SK-N-SH (cell line): Measurements from ENCODE around the gene PPP1R11. TPM values are rescaled to one million over a fixed set of nuclear protein-coding genes. Genes with fewer than 3 reads are reported as not detected.
A peak's percentile ranks its signal among the peaks of the same experiment; 100 is the strongest.
"Not testable (repeated sequence)": the region's sequence is repeated elsewhere in the genome, so short reads cannot be mapped to it uniquely, and the experiment has no call there.

Experiments used
- CTCF ChIA-PET: fragments of 300-600, 350-600 bp; formaldehyde crosslinking; extraction: SDS; loops from one replicate; lab custom pipeline; 2021; lab: Yijun Ruan, JAX
- POLR2A ChIA-PET: fragments of 350-600 bp; sonication (Branson Sonifier 250); formaldehyde crosslinking; extraction: SDS; loops from one replicate; lab custom pipeline; 2020; ENCODE audit warnings: antibody characterized with exemption, inconsistent platforms; lab: Yijun Ruan, JAX
- DNase-seq: peaks from one replicate; pipeline ENCODE4 v3.0.0; 2012
- H2AFZ ChIP-seq: fragments of 200-600 bp; sonication (generic); 2 replicates; pipeline ENCODE4 v1.8.1; 2016; ENCODE audit warnings: antibody characterized with exemption, mild to moderate bottlenecking, low read depth
- H3F3A ChIP-seq: fragments of 200-600 bp; sonication (generic); replicated peaks from 2 replicates; pipeline ENCODE3; 2016; ENCODE audit warnings: antibody characterized with exemption, mild to moderate bottlenecking; ENCODE audit not compliant: insufficient read depth
- H3K27ac ChIP-seq, 2 experiments: fragments of 200-500 bp in 1 of 2; fragments of 200-600 bp in 1 of 2; sonication (Bioruptor generic) in 1 of 2; sonication (generic), shearing (Covaris generic) in 1 of 2; 2 replicates each; pipeline versions ENCODE4 v1.5.1 to v1.6.1; 2014 to 2016; ENCODE audit warnings: low read depth in 2 of 2, inconsistent platforms in 1 of 2, low read length in 1 of 2, mild to moderate bottlenecking in 1 of 2, mixed read lengths in 1 of 2
- H3K27me3 ChIP-seq: fragments of 200-600 bp; sonication (generic), shearing (Covaris generic); 2 replicates; pipeline ENCODE4 v1.6.1; 2016; ENCODE audit warnings: mixed run types; ENCODE audit not compliant: insufficient read depth
- H3K36me3 ChIP-seq, 2 experiments: fragments of 200-500 bp in 1 of 2; fragments of 200-600 bp in 1 of 2; sonication (Bioruptor generic) in 1 of 2; sonication (generic) in 1 of 2; replicated peaks in 1 of 2; 2 replicates each; pipeline versions ENCODE3 to v1.5.1; 2014 to 2016; ENCODE audit warnings: low read length in 1 of 2, mild to moderate bottlenecking in 1 of 2; ENCODE audit not compliant: insufficient read depth in 2 of 2, control insufficient read depth in 1 of 2
- H3K4me1 ChIP-seq, 2 experiments: fragments of 200-500 bp in 1 of 2; fragments of 200-600 bp in 1 of 2; sonication (Bioruptor generic) in 1 of 2; sonication (generic), shearing (Covaris generic) in 1 of 2; 2 replicates each; pipeline versions ENCODE4 v1.5.1 to v1.6.1; 2014 to 2016; ENCODE audit warnings: low read depth in 1 of 2, low read length in 1 of 2, mixed run types in 1 of 2; ENCODE audit not compliant: insufficient read depth in 2 of 2, control insufficient read depth in 1 of 2
- H3K4me2 ChIP-seq: fragments of 200-600 bp; sonication (generic), shearing (Covaris generic); 2 replicates; pipeline ENCODE4 v1.6.1; 2017; ENCODE audit warnings: mixed run types
- H3K4me3 ChIP-seq, 2 experiments: fragments of 200-500 bp in 1 of 2; fragments of 200-600 bp in 1 of 2; sonication (Bioruptor generic) in 1 of 2; sonication (generic), shearing (Covaris generic) in 1 of 2; 2 replicates each; pipeline versions ENCODE4 v1.5.1 to v1.8.1; 2014 to 2016; ENCODE audit warnings: low read depth in 2 of 2, inconsistent platforms in 1 of 2, low read length in 1 of 2, mild to moderate bottlenecking in 1 of 2, mixed read lengths in 1 of 2, moderate library complexity in 1 of 2
- H3K79me2 ChIP-seq: fragments of 200-600 bp; sonication (generic); 2 replicates; pipeline ENCODE4 v1.8.1; 2017; ENCODE audit warnings: mild to moderate bottlenecking; ENCODE audit not compliant: insufficient read depth
- H3K9ac ChIP-seq: fragments of 200-600 bp; sonication (generic); 2 replicates; pipeline ENCODE4 v1.6.1; 2017; ENCODE audit warnings: mixed run types
- H3K9me2 ChIP-seq: fragments of 200-600 bp; sonication (generic); 2 replicates; pipeline ENCODE4 v1.6.1; 2017; ENCODE audit warnings: mixed run types
- H3K9me3 ChIP-seq: fragments of 200-600 bp; sonication (generic); 2 replicates; pipeline ENCODE4 v1.6.1; 2017; ENCODE audit warnings: mixed run types, mild to moderate bottlenecking, moderate library complexity
- H4K20me1 ChIP-seq: fragments of 200-600 bp; sonication (generic); 2 replicates; pipeline ENCODE4 v1.6.1; 2017; ENCODE audit warnings: mild to moderate bottlenecking, mixed run types; ENCODE audit not compliant: insufficient read depth
- RXRA ChIP-seq: IDR thresholded peaks from 2 replicates; pipeline ENCODE4 v1.4.0; 2012; ENCODE audit warnings: low read depth, mild to moderate bottlenecking, borderline replicate concordance
- WGBS: methylation state at CpG from one replicate; pipeline ENCODE4 v1.1.6; 2017; ENCODE audit warnings: low lambda C conversion rate; 5-methylcytosine and 5-hydroxymethylcytosine counted together
- polyA plus RNA-seq, 3 experiments: library from polyadenylated mRNA; depleted of rRNA; stranded (reverse); fragments of >200 nt; gene quantifications; 2 replicates each; pipeline ENCODE4 v1.2.3, GENCODE V29; 2012
- small RNA-seq, 7 experiments: library from RNA; depleted of rRNA; stranded (forward); fragments of <200 nt; gene quantifications; one replicate each; pipeline ENCODE3, GENCODE V24; 2012
- TF ChIP-seq, protein P1 (sequence below): fragments of 200-600 bp; sonication (generic); IDR thresholded peaks from 2 replicates; pipeline ENCODE4 v1.6.1; 2017; ENCODE audit warnings: antibody characterized with exemption, mild to moderate bottlenecking, moderate library complexity

The PPP1R11 gene
- polyA plus RNA-seq, 1 of the 3 experiments (the other 2 are of a cell fraction): 46.8 TPM

GRCh38 chr6:30116724-30117123 lies 49.7 kb downstream of the PPP1R11 start:
- ChIA-PET POLR2A (no interaction called here), CTCF (interaction anchor here (1.0 to 3.6 kb wide), 5 partner anchors 10 to 37 kb away, joined by 3 to 31 read pairs (median 5); no protein-coding TSS in a partner anchor)
- H3K4me1 ChIP-seq: no peaks in the 10 kb centered on the region
- no peak for TF ChIP-seq RXRA
- TF ChIP-seq, protein P1, sequence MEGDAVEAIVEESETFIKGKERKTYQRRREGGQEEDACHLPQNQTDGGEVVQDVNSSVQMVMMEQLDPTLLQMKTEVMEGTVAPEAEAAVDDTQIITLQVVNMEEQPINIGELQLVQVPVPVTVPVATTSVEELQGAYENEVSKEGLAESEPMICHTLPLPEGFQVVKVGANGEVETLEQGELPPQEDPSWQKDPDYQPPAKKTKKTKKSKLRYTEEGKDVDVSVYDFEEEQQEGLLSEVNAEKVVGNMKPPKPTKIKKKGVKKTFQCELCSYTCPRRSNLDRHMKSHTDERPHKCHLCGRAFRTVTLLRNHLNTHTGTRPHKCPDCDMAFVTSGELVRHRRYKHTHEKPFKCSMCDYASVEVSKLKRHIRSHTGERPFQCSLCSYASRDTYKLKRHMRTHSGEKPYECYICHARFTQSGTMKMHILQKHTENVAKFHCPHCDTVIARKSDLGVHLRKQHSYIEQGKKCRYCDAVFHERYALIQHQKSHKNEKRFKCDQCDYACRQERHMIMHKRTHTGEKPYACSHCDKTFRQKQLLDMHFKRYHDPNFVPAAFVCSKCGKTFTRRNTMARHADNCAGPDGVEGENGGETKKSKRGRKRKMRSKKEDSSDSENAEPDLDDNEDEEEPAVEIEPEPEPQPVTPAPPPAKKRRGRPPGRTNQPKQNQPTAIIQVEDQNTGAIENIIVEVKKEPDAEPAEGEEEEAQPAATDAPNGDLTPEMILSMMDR: peak; percentile 35; the same call in 1 of the 2 replicates
- no peaks in the 10 kb centered on the region for H3K36me3 ChIP-seq
- H2AFZ ChIP-seq: 0 out of 2 replicates have a peak overlapping the region, but pooled peaks have one; percentile 29
- no peak overlapping the region for H3K4me3 ChIP-seq
- 55% methylated on average over 6 of the region's 6 CpGs for WGBS
- no peaks in the 10 kb centered on the region for H3K9me3 ChIP-seq
- H3F3A ChIP-seq: peaks cover 4% of the 10 kb centered on the region
- peaks cover 27% of the 10 kb centered on the region for H3K27me3 ChIP-seq
- H3K9ac ChIP-seq: no peak overlapping the region
- DNase-seq: no peak
- H3K27ac ChIP-seq: no peak overlapping the region
- no peaks in the 10 kb centered on the region for H3K79me2 ChIP-seq
- no peak overlapping the region for H3K4me2 ChIP-seq
- no peaks in the 10 kb centered on the region for H4K20me1 ChIP-seq
- H3K9me2 ChIP-seq: no peaks in the 10 kb centered on the region

DNA sequence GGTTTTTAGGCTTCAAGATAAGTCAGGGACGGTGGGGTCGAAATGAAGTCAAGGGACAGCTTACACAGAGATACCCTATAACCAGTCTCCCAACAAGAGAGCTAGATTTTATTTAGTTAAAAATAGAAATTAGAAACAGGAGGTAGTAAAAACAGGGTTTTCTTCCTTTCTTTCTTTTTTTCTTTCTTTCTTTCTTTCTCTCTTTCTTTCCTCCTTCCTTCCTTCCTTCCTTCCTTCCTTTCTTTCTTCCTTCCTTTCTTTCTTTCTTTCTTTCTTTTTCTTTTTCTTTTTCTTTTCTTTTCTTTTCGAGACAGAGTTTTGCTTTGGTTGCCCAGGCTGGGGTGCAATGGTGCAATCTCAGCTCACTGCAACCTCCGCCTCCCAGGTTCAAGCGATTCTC lies 51.7 kb downstream of the PPP1R11 start:
- H3K27me3 ChIP-seq: peaks cover 22% of the 10 kb centered on the region; the same call in 1 of the 2 replicates
- POLR2A ChIA-PET, H3K9me3 ChIP-seq, H4K20me1 ChIP-seq, H3K9ac ChIP-seq, H3K4me2 ChIP-seq, H3K36me3 ChIP-seq, DNase-seq, H3F3A ChIP-seq, H3K4me1 ChIP-seq, H3K27ac ChIP-seq, H2AFZ ChIP-seq, H3K4me3 ChIP-seq, H3K9me2 ChIP-seq, H3K79me2 ChIP-seq: not testable (repeated sequence)
- WGBS: 47% methylated on average over 5 of the region's 5 CpGs
- CTCF ChIA-PET: interaction anchor here (1.0 to 8.0 kb wide), 3 partner anchors 13 to 248 kb away, joined by 3 to 65 read pairs (median 4); no protein-coding TSS in a partner anchor

Small RNAs within 50 kb of the gene (small RNA-seq; reads per million reads assigned to genes)
- gene RF02218 (0 reads per million in 7 experiments), gene RF02219 (0 reads per million in 7 experiments), gene RF02220 (0 reads per million in 7 experiments)

Other genes starting within 250 kb of the PPP1R11 start
- gene HLA-G, start 239.4 kb upstream of the PPP1R11 start, polyA plus RNA-seq (2012; rRNA removed): not detected in 2 replicates
- gene HLA-A, start 124.7 kb upstream of the PPP1R11 start, polyA plus RNA-seq (2012; rRNA removed): 250 and 312 TPM in 2 replicates
- 30.0 and 40.6 TPM in 2 replicates for gene POLR1H, start 5.9 kb upstream of the PPP1R11 start, polyA plus RNA-seq (2012; rRNA removed)
- gene RNF39, start 8.6 kb downstream of the PPP1R11 start, polyA plus RNA-seq (2012; rRNA removed): not detected in 2 replicates
- gene TRIM31, start 45.9 kb downstream of the PPP1R11 start, polyA plus RNA-seq (2012; rRNA removed): not detected in 2 replicates
- gene TRIM40, start 68.9 kb downstream of the PPP1R11 start, polyA plus RNA-seq (2012; rRNA removed): not detected in 2 replicates
- gene TRIM10, start 94.0 kb downstream of the PPP1R11 start, polyA plus RNA-seq (2012; rRNA removed): not detected in 2 replicates
- not detected in 2 replicates for gene TRIM15, start 96.3 kb downstream of the PPP1R11 start, polyA plus RNA-seq (2012; rRNA removed)
- gene TRIM26, start 146.2 kb downstream of the PPP1R11 start, polyA plus RNA-seq (2012; rRNA removed): 23.5 and 26.1 TPM in 2 replicates